ENCODE measurements around the gene SPDYE18.
"Not testable (repeated sequence)": the region's sequence is repeated elsewhere in the genome, so short reads cannot be mapped to it uniquely, and the experiment has no call there.

SPDYE18 gene, protein sequence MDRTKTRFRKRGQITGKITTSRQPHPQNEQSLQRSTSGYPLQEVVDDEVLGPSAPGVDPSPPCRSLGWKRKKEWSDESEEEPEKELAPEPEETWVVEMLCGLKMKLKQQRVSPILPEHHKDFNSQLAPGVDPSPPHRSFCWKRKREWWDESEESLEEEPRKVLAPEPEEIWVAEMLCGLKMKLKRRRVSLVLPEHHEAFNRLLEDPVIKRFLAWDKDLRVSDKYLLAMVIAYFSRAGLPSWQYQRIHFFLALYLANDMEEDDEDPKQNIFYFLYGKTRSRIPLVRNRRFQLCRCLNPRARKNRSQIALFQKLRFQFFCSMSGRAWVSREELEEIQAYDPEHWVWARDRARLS

DNA sequence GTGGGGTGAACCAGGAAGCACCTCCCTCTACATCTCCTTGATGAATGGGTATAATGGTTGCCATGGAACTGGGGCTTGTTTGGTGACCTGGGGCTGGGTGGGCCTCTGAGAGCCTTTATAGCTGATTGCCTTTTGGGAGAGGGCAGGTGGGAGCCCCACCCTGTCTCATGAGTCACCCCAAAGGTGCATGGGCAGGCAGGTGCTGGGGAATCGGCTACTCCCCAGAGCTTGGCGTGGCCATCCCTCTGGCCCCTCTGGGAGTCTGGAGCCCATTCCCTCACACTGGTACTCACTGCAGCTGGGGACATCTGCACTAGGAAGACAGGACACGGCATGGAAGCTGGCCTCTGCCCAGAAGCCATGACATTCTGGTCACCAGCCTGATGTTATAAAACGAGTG, at the start of gene SPDYE18:
Gene SPDYE18 (minus strand): TSS at position 2 of the 400 bp plus-strand sequence. CDS start 2,046 bp downstream, outside the sequence.
- not testable (repeated sequence) for DNase-seq

DNA sequence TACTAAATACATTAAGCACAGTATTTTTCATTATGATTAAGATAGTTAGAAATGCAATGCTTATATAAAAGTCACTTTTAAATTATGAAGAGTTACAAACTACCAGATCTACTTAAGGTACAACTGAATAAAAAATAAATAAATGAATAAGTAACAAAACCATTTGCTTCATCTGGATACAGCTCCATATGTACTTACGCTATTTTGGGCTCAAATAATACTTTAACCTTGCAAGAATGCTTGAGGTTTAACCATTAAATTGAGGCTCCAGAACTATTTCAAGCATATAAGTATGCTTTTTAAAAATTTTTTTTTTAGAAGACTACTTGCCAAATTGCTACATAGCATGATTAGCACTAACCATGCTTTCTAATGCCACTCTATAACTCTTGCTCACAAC, 46.0 kb upstream of the SPDYE18 start:
- DNase-seq: not testable (repeated sequence)

DNA sequence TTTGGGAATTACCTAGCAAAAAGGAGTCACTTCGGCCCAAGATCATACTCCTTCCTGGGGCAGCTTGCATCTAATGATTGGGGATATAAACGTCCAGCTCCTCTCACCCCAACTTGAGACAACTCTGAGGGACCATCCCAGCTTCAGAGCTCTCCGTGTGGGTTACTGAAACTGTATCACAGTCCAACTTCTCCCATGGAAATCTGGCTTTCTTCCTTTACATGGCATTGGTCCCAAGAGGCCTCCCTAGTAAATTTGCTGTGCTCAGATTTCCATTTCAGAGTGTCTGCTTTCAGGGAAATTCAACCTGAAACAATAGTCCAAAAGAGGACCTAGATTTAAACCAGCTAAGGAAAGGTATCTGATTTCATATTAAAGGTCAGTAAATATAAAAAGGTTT, 45.3 kb upstream of the SPDYE18 start:
- not testable (repeated sequence) for DNase-seq

DNA sequence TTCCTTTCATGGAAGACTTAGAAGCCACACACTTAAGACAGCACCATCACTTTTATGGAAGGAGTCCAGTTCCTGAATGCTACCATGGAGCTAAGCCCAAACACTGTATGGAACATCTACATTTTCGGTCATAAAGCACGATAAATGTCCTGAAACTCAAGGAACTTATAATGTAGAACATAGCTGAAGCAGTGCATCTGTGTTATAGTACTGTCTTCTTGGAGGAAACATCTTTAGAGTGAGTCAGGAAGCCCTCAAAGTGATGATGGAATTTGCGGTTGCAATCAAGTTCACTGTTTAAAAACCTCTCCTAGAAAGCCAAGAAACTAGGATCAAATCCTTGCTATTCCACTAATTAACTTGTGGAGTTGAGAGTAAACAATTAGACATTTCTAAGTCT, 43.5 kb upstream of the SPDYE18 start:
- not testable (repeated sequence) for DNase-seq

DNA sequence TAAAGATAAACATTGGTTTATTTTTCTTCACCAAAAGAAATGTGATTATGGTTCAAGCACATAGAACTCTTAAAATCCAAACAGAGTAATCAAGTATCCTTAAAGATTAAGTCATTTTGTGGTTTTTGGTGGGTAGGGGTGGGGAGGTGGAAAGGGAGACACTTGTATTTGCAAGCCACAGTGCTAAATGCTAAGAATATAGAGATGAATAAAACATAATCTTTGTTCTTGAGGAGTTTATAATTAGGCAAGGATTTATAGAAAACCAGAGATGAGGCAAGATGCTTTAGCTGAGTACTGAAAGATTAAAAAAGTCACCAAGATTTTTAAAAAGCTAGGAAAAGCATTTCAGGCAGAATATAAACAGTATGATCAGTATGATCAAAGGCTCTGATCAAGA, 40.3 kb upstream of the SPDYE18 start:
- not testable (repeated sequence) for DNase-seq

DNA sequence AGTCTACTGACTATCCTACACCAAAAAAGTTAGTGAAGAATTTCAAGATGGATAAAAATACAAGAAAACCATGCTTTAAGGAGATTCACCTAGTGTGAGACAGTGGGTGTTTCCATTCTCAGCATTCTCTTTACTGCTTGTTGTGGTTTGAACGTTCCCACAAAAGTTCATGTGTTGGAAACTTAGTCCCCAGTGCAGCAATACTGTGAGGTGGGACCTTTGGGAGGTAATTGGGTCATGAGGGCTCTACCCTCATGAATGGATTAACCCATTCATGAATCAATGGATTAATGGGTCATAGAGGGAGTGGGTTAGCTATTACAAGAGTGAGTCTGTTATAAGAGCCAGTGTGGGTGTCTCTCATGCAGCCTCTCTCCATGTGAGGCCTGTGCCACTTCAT, 38.8 kb upstream of the SPDYE18 start:
- DNase-seq: not testable (repeated sequence)

DNA sequence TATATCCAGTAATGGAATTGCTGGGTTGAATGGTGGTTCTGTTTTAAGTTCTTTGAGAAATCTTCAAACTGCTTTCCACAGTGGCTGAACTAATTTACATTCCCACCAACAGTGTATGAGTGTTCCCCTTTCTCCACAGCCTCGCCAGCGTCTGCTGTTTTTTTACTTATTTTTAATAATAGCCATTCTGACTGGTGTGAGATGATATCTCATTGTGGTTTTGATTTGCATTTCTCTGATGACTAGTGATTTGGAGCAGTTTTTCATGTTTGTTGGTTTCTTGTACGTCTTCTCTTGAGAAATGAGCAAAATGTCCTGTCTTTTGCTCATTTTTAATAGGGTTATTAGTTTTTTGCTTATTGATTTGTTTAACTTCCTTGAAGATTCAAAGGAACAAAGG, 38.1 kb upstream of the SPDYE18 start:
- DNase-seq: not testable (repeated sequence)

DNA sequence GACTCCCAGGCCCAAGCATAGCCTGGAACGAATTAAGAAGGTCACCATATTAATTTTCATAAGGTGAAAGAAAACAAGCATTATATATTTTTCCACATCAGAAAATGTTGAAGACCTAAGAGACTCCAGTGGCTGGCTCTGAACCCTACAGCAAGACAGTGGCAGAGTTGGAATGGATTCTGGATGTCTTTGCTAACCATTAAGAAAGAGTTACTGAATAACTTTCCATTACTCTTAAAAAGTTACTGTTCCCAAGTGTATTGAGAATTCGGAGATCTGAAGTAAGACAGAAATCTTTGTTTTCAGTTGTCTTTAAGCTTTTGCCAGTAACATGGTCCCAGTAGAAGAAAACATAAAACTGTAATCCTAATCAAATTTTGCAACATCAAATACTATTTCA, 29.9 kb upstream of the SPDYE18 start:
- not testable (repeated sequence) for DNase-seq

DNA sequence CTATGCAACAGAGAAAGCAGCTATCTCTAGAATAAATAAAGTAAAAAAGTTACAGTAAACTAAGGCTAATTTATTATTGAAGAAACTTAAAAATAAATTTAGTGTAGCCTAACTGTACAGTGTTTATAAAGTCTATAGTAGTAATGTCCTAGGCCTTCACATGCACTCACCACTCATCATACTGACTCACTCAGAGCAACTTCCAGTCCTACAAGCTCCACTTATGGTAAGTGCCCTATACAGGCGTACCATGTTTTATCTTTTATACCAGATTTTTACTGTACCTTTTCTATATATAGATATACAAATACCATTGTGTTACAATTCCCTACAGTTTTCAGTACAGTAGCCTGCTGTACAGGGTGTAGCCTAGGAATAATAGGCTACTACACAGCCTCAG, 19.8 kb upstream of the SPDYE18 start:
- not testable (repeated sequence) for DNase-seq

DNA sequence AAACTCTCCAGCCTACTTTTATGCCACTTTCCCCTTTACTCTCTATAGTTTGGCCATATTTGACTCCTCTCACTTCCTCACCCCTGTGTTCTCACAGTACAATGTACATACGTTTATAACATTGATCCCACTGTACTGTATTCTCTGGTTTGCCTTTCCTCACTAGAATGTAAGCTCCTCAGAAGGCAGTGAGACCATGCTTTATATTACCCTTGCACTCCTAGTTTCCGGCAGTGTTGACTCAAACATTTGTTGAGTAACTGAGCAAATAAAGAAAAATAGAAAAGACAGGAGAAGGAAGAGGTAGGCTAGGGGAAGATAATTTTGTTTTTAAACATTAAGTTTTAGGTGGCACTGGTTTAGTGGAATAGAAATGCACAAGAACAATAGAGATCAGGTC, 17.9 kb upstream of the SPDYE18 start:
- not testable (repeated sequence) for DNase-seq

DNA sequence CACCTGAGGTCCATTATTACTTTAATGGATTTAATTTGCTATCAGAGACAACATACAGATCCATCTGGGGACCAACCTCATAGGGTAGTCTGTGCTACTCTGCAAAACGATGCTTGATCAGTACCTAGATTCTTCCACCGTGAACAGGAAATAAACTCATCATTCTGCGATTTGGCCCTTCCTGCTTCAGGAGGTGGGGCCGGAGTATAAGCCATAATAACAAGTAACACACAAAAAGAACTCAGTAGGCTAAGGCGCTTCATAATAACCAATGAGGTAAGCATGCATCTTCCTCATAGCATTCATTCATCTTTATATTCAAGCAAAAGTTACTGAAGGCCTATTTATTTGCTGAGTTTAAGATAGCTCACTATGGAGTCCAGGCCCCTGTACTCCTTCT, 17.3 kb upstream of the SPDYE18 start:
- DNase-seq: not testable (repeated sequence)

DNA sequence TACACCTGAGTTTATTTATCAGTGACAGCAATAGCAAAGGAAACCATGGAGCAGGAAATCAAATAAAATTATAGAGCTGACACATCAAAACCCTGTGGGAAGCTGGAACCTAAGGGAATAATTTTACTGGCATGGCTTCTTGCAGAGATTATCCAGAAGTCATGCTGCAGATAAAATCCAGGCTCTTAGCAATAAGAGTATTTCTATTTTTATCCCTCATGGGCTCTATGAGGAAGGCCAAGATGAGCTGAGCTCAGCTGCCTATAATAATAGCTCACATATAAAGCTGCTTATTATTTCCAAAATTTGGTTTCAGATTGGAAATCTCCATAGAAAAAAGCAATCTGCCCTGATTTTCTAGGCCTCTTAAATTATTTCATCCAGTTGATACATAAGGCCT, 16.8 kb upstream of the SPDYE18 start:
- DNase-seq: not testable (repeated sequence)

DNA sequence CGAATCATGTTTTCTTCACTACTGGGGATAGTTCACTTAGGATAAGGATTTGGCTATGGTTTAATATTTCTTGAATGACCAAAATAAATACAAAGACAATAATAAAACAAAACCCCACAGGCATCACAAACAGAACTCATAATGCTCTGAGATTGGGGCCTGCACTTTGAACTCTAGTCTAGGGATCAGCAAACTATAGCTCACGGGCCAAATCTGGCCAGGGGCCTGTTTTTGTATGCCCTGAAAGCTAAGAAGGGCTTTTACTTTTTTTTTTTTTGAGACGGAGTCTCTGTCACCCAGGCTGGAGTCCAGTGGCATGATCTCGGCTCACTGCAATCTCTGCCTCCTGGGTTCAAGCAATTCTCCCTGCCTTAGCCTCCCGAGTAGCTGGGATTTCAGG, 14.7 kb upstream of the SPDYE18 start:
- not testable (repeated sequence) for DNase-seq

DNA sequence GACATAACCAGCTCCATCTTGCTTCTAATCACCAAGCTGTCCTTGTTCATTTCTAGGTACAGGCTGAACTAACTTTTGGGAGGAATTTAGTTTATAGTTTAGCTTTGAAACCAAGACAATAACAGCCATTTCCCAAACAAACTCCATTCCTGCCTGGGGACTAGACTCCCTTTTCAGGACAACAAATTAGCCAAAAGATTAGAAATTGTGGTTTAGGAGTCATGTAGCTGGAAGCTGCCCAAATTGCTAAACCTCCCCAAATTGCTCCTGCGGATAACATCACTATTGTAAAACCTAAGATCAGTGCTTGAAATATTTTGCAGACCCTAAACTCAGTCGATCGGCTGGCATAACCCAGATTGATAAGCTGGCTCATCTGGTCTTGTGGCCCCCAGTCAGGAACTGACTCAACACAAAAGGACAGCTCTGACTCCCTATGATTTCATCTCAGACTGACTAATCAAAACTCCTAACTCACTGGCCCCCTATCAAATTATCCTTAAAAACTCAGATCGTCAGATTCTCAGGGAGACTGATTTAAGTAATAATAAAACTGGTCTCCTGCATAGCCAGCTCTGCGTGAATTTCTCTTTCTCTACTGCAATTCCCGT, 12.5 kb upstream of the SPDYE18 start:
- not testable (repeated sequence) for DNase-seq

DNA sequence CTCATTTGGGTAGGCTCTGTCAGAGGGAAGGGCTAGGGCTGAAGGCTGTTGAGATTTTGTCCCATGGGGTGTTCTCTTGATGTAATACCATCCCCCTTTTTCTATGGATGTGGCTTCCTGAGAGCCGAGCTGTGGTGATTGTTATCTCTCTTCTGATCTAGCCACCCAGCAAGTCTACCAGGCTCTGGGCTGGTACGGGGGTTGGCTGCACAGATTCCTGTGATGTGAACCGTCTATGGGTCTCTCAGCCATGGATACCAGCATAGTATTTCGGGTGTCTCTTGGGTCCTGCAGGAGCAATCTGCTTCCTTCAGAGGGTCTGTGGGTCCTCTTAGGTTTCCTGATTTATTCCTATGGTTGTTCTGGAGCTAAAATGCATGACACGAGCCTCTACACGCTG, 8.8 kb upstream of the SPDYE18 start:
- DNase-seq: not testable (repeated sequence)

DNA sequence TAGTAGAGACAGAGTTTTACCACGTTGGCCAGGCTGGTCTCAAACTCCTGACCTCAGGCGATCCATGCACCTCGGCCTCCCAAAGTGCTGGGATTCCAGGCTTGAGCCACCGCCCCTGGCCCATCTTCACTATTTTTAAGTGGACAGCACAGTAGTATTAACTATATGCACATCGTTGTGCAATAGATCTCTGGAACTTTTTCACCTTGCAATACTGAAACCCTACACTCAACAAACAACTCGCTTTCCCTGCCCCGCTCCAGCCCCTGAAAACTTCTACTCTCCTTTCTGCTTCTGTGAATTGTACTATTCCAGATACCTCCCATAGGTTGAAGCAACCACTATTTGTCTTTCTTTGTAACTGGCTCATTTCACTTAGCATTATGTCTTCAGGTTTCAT, 3.5 kb upstream of the SPDYE18 start:
- DNase-seq: not testable (repeated sequence)

DNA sequence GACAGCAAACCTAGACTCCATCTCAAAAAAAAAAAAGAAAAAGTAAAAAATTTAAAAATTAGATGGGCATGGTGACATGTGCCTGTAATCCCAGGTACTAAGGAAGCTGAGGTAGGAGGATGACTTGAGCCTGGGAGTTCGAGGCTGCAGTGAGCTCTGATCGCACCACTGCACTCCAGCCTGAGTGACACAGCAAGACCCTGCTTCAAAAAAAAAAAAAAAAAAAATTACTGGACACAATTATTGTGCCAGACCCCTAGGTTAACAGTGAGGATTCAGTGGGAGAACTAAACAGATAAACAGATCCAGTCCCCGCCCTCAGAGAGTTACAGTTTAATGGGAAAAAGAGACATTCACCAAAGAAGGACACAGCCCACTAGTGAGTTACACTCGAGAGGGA, 1.4 kb upstream of the SPDYE18 start:
- not testable (repeated sequence) for DNase-seq

DNA sequence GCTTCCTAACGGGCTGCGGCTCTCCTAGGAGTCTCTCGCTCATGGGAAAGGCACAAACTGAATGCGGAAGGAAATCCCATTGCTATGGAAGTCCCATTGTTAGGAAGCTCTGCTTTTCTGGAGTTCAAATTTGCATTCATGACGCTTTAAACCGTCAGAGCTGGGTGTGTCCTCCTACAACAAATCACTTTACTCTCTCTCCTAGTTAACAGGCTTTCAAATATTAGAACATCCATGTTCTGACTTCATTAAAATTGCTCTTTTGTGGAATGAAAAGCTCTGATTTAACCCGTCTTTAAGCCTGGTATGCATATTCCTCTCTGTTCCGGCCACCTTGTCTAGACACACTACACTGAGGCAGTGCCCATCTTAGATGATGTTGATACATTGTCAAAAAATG, 30.1 kb downstream of the SPDYE18 start, which contains the start of gene SPDYE17:
Gene SPDYE17 (minus strand): TSS at position 101 of the 400 bp plus-strand sequence. CDS start 1,791 bp downstream, outside the sequence.
- not testable (repeated sequence) for DNase-seq

DNA sequence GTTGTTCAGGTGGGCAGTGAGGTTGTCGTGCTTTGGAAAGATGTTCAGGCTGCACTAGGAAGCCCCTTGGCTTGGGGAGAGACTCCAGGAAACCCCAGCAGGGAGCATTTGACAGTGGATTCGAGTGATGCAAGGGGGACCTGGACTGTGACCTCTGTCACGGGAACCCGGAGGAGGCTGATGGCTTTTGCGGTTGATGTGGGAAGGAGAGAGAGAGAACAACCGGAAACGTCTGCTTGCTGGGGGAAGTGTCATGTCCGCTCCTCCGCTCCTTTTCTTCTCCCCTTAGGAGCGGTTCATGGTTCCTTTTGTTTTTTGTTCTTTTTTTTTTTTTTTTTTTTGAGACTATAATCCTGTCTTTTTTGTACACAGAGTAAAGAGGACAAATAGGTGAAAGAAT, 36.0 kb downstream of the SPDYE18 start:
- DNase-seq: not testable (repeated sequence)

DNA sequence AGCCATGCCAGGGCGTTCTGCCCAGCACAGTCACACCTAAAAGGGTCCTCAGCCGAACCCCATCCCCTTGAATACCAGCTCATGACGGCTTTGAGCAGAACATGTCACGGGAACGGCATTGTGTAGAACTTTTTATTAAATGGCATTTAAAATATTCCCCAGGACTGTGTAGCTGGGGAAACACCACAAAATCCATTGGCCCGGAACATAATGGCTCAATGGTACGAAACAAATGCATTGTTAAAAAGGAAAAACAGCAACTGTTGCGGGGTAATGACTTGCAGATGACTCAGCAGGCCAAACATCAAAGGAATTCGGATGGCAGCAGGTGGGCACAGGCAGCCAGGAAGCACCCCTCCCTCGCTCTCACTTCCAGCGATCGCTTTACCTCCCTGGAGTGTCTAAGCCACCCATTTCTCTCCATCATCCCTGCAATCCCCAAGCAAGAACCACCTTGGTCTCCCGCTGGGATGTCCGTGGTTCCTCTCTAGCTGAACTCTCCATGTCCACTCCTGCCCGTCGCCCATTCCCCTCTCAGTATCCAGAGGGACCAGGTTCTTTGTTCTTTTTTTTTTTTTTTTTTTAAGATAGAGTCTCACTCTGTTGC, 52.2 kb downstream of the SPDYE18 start:
- DNase-seq: not testable (repeated sequence)

DNA sequence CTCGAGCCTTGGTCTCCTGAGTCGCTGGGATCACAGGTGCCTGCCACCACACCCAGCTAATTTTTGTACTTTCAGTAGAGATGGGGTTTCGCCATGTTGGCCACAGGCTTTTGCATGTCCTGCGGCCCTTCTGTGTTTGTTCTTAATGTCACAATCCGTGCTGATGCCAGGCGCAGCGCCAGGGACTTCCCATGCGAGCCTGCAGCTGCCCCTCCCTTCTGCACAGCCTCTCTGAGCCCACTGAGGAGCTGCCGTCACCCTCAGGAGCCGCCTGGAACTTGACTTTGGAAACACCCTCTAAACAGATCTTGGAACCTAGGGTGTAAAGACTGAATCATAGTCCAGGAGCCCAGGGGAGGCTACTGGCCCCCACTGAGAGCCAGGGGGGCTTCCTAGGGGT, 54.4 kb downstream of the SPDYE18 start:
- DNase-seq: not testable (repeated sequence)

DNA sequence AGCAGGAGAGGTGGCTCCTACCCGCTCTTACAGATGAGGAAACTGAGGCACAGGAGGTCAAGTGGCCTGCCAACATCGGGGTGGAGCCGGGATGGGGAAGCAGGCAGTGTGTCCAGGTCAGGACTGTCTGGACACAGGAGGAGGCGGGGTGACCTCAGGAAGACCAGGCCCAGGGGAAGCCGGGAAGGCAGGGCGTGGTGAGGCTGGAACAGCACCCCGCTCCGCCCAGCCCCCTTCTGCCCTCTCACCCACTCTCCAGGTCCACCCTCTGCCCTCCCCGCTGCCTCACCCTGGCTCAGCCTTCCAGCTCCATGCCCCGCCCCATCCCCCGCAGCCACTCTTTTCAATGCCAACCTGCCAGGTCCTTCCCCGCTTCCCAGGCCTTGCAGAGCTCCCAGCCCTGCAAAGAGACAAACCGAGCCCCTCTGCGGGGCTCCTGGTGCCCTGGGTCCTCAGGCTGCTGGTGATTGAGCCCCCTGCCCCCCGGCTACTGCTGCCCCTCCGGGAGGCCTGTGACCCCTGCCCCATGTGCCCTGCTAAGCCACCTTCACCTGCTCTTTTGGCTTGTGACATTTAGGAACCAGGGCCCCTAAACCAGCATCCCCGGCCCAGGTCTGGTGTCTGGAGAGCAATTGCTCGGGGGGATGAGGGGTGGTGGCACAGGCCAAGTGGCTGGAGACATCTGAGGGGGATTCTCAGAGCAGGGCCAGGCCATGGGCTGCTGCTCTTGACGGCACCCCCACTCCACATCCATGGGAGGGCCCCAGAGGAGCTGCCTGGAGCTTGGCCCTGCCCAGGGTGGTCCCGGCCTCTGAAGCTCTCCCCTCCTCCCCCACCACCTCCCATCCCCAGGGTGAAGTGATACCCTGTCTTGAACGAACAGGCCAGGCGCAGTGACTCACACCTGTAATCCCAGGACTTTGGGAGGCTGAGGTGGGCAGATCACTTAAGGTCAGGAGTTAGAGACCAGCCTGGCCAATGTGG, 55.9 kb downstream of the SPDYE18 start:
- DNase-seq: not testable (repeated sequence)
